ENCODE measurements around the gene DNAI7.

Gene DNAI7

GRCh38 chr12:25102402-25102801 lies 92.6 kb downstream of the DNAI7 start:
- in situ Hi-C loops (cut with MboI; ENCODE audit: low sequenced_read_pairs), result no loop called here

DNA sequence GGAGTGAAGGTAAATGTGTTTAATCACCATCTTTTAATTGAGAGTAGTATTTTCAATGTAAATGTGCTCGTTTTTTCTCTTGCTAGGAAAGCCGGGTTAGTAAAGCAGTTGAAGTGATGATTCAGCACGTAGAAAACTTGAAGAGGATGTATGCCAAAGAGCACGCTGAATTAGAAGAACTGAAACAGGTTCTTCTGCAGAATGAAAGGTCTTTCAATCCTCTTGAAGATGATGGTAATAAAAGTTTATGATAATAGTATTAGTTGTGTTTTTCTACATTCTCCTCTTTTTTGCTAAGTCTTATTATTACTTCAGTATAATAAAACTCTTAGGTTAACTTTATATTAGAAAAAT lies 93.9 kb downstream of the DNAI7 start:
- in situ Hi-C loops (cut with MboI; ENCODE audit: low sequenced_read_pairs), result no loop called here

GRCh38 chr12:25100194-25101091 lies 94.5 kb downstream of the DNAI7 start:
- in situ Hi-C loops (cut with MboI; ENCODE audit: low sequenced_read_pairs), result no loop called here

DNA sequence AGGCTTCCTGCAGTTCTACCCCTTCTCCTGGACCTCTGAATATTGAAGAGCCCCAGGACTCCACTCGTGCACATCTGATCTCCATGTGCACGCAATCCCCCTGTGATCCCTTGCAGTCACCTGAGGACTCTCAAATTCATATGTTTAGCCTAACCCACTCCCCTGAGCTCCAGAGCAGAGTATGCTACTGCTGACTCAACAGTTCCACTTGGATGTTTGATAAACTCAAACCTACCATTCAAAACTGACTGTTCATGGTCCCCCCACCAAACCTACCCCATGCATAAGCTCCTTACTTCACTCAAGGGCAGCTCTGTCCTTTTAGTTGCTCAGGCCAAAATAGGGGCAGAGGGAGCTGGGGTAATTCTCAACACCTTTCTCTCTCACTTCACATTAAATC lies 96.0 kb downstream of the DNAI7 start:
- in situ Hi-C loops (cut with MboI; ENCODE audit: low sequenced_read_pairs), result no loop called here

DNA sequence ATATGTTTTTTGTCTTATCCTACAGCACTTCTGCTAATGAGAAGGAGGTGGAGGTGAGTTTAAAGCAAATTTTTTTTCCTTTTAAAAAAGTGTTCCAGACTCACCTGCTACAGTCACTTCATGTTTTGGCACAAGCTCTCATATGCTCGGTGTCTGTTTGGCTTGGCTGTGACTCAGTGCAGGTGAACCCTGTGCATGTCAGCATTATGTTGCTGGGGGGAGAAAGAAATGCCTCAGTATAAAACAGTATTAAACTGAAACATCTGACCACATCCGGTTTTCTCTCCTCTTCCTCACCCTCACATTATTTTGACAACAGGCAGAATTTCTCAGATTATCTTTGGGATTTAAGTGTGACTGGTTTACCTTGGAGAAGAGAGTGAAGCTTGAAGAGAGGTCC lies 105.2 kb downstream of the DNAI7 start:
- in situ Hi-C loops (cut with MboI; ENCODE audit: low sequenced_read_pairs), result no loop called here

GRCh38 chr12:25087596-25087995 lies 107.4 kb downstream of the DNAI7 start:
- in situ Hi-C loops (cut with MboI; ENCODE audit: low sequenced_read_pairs), result no loop called here

GRCh38 chr12:25084816-25085215 lies 110.1 kb downstream of the DNAI7 start:
- in situ Hi-C loops (cut with MboI; ENCODE audit: low sequenced_read_pairs), result no loop called here

DNA sequence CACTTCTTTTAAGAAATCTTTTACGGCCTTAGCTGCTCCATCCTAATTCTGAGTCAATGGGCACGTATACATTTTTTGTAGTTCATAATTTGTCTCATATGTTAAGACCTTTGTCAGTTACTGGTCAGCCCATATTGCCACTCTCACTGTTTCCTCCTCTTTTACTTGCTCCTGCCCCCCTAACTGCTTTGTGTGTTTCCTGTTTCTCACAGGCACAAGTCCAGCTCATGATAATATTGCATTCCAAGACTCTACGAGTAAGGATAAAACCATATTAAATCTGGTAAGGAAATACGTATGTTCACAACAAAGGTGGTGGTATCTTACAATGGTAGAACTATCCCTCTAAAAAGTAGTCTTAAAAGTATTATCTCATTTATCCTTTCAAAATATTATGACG lies 111.7 kb downstream of the DNAI7 start:
- in situ Hi-C loops (cut with MboI; ENCODE audit: low sequenced_read_pairs), result no loop called here

GRCh38 chr12:25082628-25083027 lies 112.3 kb downstream of the DNAI7 start:
- in situ Hi-C loops (cut with MboI; ENCODE audit: low sequenced_read_pairs), result no loop called here

- in situ Hi-C loops (cut with MboI; ENCODE audit: low sequenced_read_pairs), result no loop called here
Observed at GRCh38 chr12:25079393-25079792, 115.6 kb downstream of the DNAI7 start.

DNA sequence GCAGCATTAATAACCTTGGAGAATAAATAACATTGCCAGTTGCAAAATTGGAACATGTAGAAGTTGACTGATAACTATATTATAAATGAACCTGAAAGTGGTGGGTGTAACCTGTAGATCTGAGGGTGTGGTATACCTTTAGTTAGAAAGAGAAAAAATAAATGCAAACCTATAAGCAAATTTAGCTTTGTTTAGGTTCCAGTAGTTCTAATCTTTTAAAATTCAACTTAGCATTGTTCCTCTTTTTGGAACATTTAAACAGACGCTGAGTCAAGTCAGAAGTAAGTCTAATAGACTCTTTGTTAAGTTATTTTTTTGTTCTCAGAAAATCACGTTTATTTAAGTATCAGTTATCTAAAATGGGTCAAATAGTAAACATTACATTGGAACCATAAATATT lies 120.0 kb downstream of the DNAI7 start:
- in situ Hi-C loops (cut with MboI; ENCODE audit: low sequenced_read_pairs), result no loop called here

- in situ Hi-C loops (cut with MboI; ENCODE audit: low sequenced_read_pairs), result no loop called here
Observed at GRCh38 chr12:25074113-25074512, 120.8 kb downstream of the DNAI7 start.

- in situ Hi-C loops (cut with MboI; ENCODE audit: low sequenced_read_pairs), result no loop called here
Observed at GRCh38 chr12:25072906-25073650, 121.9 kb downstream of the DNAI7 start.

DNA sequence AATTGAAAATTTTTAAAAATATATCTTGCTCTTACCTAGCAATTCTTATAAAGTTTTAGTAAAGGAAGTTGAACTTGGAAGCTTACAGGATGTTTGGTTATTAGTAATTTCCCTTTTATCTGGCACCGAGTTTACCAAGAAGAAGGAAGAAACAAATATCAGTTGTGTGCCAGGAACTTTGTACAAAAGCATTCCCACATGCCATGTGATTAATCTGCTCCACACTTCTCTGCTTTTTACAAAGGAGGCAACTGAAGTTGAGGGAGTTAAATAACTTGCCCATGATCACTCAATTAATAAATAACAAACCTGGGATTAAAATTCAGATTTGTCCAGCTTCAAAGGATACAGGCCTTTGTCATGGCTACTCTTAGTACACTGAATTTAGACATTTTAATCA lies 123.6 kb downstream of the DNAI7 start:
- in situ Hi-C loops (cut with MboI; ENCODE audit: low sequenced_read_pairs), result no loop called here

DNA sequence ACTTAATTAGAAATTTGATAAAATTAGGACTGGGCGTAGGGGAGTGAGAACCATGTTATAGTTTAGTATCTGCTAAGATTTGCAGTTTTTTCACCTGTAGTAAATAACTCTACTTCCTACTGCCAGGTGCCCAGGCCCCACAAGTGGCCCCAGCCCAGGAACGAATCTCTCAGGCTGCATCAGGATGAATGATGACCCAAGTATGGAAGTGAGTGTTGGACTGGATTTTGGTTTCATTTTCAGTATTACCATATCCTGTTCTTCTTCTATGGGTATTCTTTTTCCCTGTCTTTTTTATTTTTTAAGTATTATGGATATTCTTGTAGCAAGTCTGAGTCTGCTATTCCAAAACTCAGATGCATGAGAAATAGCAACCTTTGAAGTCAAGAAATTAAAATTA lies 125.7 kb downstream of the DNAI7 start:
- in situ Hi-C loops (cut with MboI; ENCODE audit: low sequenced_read_pairs), result no loop called here

DNA sequence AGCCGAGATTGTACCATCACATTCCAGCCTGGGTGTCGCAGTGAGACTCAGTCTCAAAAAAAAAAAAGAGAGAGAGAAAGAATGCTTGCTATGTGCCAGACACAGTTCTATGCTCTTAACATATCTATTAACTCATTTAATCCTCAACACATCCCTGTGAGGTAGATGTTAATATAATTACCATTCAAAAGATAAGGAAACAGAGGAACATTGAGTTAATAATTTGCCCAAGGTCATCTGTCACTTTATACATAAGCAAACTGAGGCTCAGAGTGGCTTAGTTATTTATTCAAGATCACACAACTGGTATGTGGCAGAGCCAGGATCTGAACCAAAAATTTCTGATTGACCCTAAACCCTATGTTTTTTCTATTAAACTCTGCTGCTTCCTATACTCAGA lies 129.9 kb downstream of the DNAI7 start:
- in situ Hi-C loops (cut with MboI; ENCODE audit: low sequenced_read_pairs), result no loop called here

- in situ Hi-C loops (cut with MboI; ENCODE audit: low sequenced_read_pairs), result no loop called here
Observed at GRCh38 chr12:25063873-25064628, 130.9 kb downstream of the DNAI7 start.

DNA sequence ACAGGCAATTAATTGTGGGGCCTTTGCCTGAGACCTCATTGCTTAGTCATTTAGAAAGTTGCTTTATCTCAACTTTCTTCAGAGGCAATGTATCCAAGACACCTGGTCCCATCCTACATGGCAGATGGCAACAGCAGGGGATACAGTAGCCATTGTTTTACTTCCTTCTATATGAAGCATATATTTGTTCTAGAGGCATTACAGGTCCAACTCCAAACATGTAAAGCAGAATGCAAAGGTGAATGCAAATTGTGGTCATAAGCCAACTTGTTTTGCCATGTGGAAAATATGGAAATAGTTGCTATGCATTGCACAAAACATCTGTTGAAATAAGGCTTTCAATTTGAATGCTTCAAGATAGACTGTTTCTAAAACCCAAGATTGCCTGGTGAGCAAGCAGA lies 136.3 kb downstream of the DNAI7 start:
- in situ Hi-C loops (cut with MboI; ENCODE audit: low sequenced_read_pairs), result no loop called here
